Keratinocyte (primary cell): ENCODE measurements around the gene PCDHGC5.

Experiments
- CTCF ChIP-seq, 3 experiments: IDR thresholded peaks in 1 of 3; conservative IDR thresholded peaks in 1 of 3; optimal IDR thresholded peaks in 1 of 3; 2 replicates in 2 of 3; 3 replicates in 1 of 3; pipeline versions ENCODE3 to v1.5.1; 2011; ENCODE audit warnings: low read length in 3 of 3, mild to moderate bottlenecking in 3 of 3, moderate library complexity in 2 of 3, control low read depth in 1 of 3, inconsistent platforms in 1 of 3; ENCODE audit not compliant: insufficient read depth in 2 of 3; ENCODE audit errors: extremely low read depth in 1 of 3
- EZH2 ChIP-seq: IDR thresholded peaks from one replicate; pipeline ENCODE4 v1.6.1; 2012; ENCODE audit warnings: inconsistent platforms, mild to moderate bottlenecking, low read length, moderate library complexity

GRCh38 chr5:141504216-141504615, 15.3 kb downstream of the PCDHGC5 start:
- no peak for TF ChIP-seq CTCF (optimal IDR thresholded peaks at IDR 0.05 in 1 of 3, IDR thresholded peaks at IDR 0.05 in 1 of 3, conservative IDR thresholded peaks at IDR 0.05 in 1 of 3; ENCODE audit: extremely low read depth in 1 of 3, insufficient read depth in 2 of 3, low read length in 3 of 3)
- TF ChIP-seq EZH2: no peak
